CD4-positive, alpha-beta T cell treated with Interleukin-17A for 4 hours (primary cell): ENCODE results near the gene SLC9A1.

ENCODE experiments used
- DNase-seq: peaks from one replicate; pipeline ENCODE4 v3.0.0-alpha.2; 2020; ENCODE audit warnings: mixed read lengths

Gene SLC9A1

GRCh38 chr1:27101696-27102095 is 53.2 kb downstream of the SLC9A1 start:
- DNase-seq = no peak

GRCh38 chr1:27101054-27101491 is 53.9 kb downstream of the SLC9A1 start:
- no peak for DNase-seq

- DNase-seq = no peak
Measured at GRCh38 chr1:27100335-27101053, 54.4 kb downstream of the SLC9A1 start.

- DNase-seq = no peak
Measured at GRCh38 chr1:27099587-27100334, 55.2 kb downstream of the SLC9A1 start.

GRCh38 chr1:27099135-27099586 is 55.8 kb downstream of the SLC9A1 start:
- DNase-seq = no peak

GRCh38 chr1:27098431-27099134 is 56.3 kb downstream of the SLC9A1 start:
- DNase-seq = no peak

- peak; percentile 80 for DNase-seq
Measured at GRCh38 chr1:27097484-27097917, 57.4 kb downstream of the SLC9A1 start.

- DNase-seq = no peak
Measured at GRCh38 chr1:27095576-27095975, 59.3 kb downstream of the SLC9A1 start.

- no peak for DNase-seq
Measured at GRCh38 chr1:27092888-27093287, 62.0 kb downstream of the SLC9A1 start.

GRCh38 chr1:27090911-27091310 is 64.0 kb downstream of the SLC9A1 start:
- no peak for DNase-seq

GRCh38 chr1:27087371-27088220 is 67.3 kb downstream of the SLC9A1 start:
- DNase-seq = no peak

- no peak for DNase-seq
Measured at GRCh38 chr1:27086628-27087027, 68.3 kb downstream of the SLC9A1 start.

GRCh38 chr1:27086026-27086425 is 68.9 kb downstream of the SLC9A1 start:
- no peak for DNase-seq

- DNase-seq = no peak
Measured at GRCh38 chr1:27084107-27084506, 70.8 kb downstream of the SLC9A1 start.

- no peak for DNase-seq
Measured at GRCh38 chr1:27077968-27078367, 77.0 kb downstream of the SLC9A1 start.

- no peak for DNase-seq
Measured at GRCh38 chr1:27076803-27077202, 78.1 kb downstream of the SLC9A1 start.

- DNase-seq = no peak
Measured at GRCh38 chr1:27074175-27074780, 80.6 kb downstream of the SLC9A1 start.

GRCh38 chr1:27071049-27071416 is 83.9 kb downstream of the SLC9A1 start:
- no peak for DNase-seq

GRCh38 chr1:27070390-27071048 is 84.4 kb downstream of the SLC9A1 start:
- no peak for DNase-seq

- DNase-seq = no peak
Measured at GRCh38 chr1:27068922-27069321, 86.0 kb downstream of the SLC9A1 start.

GRCh38 chr1:27065999-27066630 is 88.8 kb downstream of the SLC9A1 start:
- DNase-seq = no peak
